Measurements from ENCODE around the gene SPINT1.

SPINT1 gene

GRCh38 chr15:40873694-40874561 lies 30.1 kb downstream of the SPINT1 start, which contains the start of gene RHOV (continued):
- TF ChIP-seq ZBTB1 (tag by site-specific recombination; IDR thresholded peaks at IDR 0.05) (no peak), ZNF10 (tag by site-specific recombination; IDR thresholded peaks at IDR 0.05) (no peak), FEZF1 (tag by site-specific recombination; IDR thresholded peaks at IDR 0.05) (no peak), ZNF701 (tag by site-specific recombination; IDR thresholded peaks at IDR 0.05) (no peak), ZNF610 (tag by site-specific recombination; IDR thresholded peaks at IDR 0.05; ENCODE audit: borderline replicate concordance) (0 out of 2 replicates have a peak, but pooled peaks have one; percentile 36), ZNF133 (tag by site-specific recombination; IDR thresholded peaks at IDR 0.05) (no peak), ZNF24 (tag by site-specific recombination; IDR thresholded peaks at IDR 0.05) (no peak), ZNF292 (tag by site-specific recombination; IDR thresholded peaks at IDR 0.05; ENCODE audit: borderline replicate concordance, low read depth) (no peak), ZNF324 (tag by site-specific recombination; IDR thresholded peaks at IDR 0.05) (no peak), ZNF175 (tag by site-specific recombination; IDR thresholded peaks at IDR 0.05) (no peak), ZNF19 (tag by site-specific recombination; IDR thresholded peaks at IDR 0.05; ENCODE audit: low read depth) (no peak), ZNF404 (tag by site-specific recombination; IDR thresholded peaks at IDR 0.05) (no peak), GLI2 (tag by site-specific recombination; IDR thresholded peaks at IDR 0.05; ENCODE audit: borderline replicate concordance, low read depth) (no peak), ZNF623 (tag by site-specific recombination; IDR thresholded peaks at IDR 0.05) (no peak), ZNF416 (tag by site-specific recombination; IDR thresholded peaks at IDR 0.05) (no peak), ZBTB6 (tag by site-specific recombination; IDR thresholded peaks at IDR 0.05) (no peak), ZNF585B (tag by site-specific recombination; IDR thresholded peaks at IDR 0.05) (no peak), ZNF677 (tag by site-specific recombination; IDR thresholded peaks at IDR 0.05) (no peak), ZBTB17 (tag by site-specific recombination; IDR thresholded peaks at IDR 0.05) (peak; percentile 70), ZNF155 (tag by site-specific recombination; IDR thresholded peaks at IDR 0.05) (no peak), MEIS1 (CRISPR knock-in tag; IDR thresholded peaks at IDR 0.05; ENCODE audit: borderline replicate concordance) (no peak; the same call in 1 of the 2 replicates), ZNF23 (tag by site-specific recombination; IDR thresholded peaks at IDR 0.05; ENCODE audit: borderline replicate concordance) (no peak), ZNF624 (tag by site-specific recombination; IDR thresholded peaks at IDR 0.05) (no peak), ZNF548 (tag by site-specific recombination; IDR thresholded peaks at IDR 0.05) (no peak), ZNF239 (tag by site-specific recombination; IDR thresholded peaks at IDR 0.05) (no peak), ZNF341 (tag by site-specific recombination; IDR thresholded peaks at IDR 0.05; ENCODE audit: low read depth) (peak; percentile 87), ZFP41 (tag by site-specific recombination; IDR thresholded peaks at IDR 0.05; ENCODE audit: borderline replicate concordance) (no peak), ZNF248 (tag by site-specific recombination; IDR thresholded peaks at IDR 0.05) (no peak), ZNF514 (tag by site-specific recombination; IDR thresholded peaks at IDR 0.05) (no peak), ZNF221 (tag by site-specific recombination; IDR thresholded peaks at IDR 0.05; ENCODE audit: borderline replicate concordance) (no peak), ZNF843 (tag by site-specific recombination; IDR thresholded peaks at IDR 0.05) (no peak), HOXA7 (CRISPR knock-in tag; IDR thresholded peaks at IDR 0.05; ENCODE audit: borderline replicate concordance) (no peak), BCL11A (tag by site-specific recombination; IDR thresholded peaks at IDR 0.05; ENCODE audit: low read depth) (no peak), EGR2 (tag by site-specific recombination; IDR thresholded peaks at IDR 0.05; ENCODE audit: low read depth) (peak; percentile 67), ZNF202 (tag by site-specific recombination; IDR thresholded peaks at IDR 0.05; ENCODE audit: borderline replicate concordance) (no peak), ZNF654 (tag by site-specific recombination; IDR thresholded peaks at IDR 0.05; ENCODE audit: low read depth) (no peak)
- TF ChIP-seq, protein P1, sequence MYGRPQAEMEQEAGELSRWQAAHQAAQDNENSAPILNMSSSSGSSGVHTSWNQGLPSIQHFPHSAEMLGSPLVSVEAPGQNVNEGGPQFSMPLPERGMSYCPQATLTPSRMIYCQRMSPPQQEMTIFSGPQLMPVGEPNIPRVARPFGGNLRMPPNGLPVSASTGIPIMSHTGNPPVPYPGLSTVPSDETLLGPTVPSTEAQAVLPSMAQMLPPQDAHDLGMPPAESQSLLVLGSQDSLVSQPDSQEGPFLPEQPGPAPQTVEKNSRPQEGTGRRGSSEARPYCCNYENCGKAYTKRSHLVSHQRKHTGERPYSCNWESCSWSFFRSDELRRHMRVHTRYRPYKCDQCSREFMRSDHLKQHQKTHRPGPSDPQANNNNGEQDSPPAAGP (tag by site-specific recombination; IDR thresholded peaks at IDR 0.05): no peak
- TF ChIP-seq, protein P2, sequence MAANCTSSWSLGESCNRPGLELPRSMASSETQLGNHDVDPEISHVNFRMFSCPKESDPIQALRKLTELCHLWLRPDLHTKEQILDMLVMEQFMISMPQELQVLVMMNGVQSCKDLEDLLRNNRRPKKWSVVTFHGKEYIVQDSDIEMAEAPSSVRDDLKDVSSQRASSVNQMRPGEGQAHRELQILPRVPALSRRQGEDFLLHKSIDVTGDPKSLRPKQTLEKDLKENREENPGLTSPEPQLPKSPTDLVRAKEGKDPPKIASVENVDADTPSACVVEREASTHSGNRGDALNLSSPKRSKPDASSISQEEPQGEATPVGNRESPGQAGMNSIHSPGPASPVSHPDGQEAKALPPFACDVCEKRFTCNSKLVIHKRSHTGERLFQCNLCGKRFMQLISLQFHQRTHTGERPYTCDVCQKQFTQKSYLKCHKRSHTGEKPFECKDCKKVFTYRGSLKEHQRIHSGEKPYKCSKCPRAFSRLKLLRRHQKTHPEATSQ (tag by site-specific recombination; IDR thresholded peaks at IDR 0.05): no peak
- TF ChIP-seq, protein P3, sequence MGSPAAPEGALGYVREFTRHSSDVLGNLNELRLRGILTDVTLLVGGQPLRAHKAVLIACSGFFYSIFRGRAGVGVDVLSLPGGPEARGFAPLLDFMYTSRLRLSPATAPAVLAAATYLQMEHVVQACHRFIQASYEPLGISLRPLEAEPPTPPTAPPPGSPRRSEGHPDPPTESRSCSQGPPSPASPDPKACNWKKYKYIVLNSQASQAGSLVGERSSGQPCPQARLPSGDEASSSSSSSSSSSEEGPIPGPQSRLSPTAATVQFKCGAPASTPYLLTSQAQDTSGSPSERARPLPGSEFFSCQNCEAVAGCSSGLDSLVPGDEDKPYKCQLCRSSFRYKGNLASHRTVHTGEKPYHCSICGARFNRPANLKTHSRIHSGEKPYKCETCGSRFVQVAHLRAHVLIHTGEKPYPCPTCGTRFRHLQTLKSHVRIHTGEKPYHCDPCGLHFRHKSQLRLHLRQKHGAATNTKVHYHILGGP (tag by site-specific recombination; IDR thresholded peaks at IDR 0.05): no peak
